HG02852 (cell line): ENCODE data around the gene SAP25.
"Not testable (repeated sequence)": the region's sequence is repeated elsewhere in the genome, so short reads cannot be mapped to it uniquely, and the experiment has no call there.

Source experiments
- ATAC-seq: cut with Tn5 transposase; IDR thresholded peaks from one replicate; pipeline ENCODE4 v1.9.1; 2021; ENCODE audit warnings: mild to moderate bottlenecking, moderate library complexity; ENCODE audit not compliant: unreplicated experiment

Gene SAP25

GRCh38 chr7:100538654-100539435, 34.9 kb downstream of the SAP25 start, which contains the start of gene AGFG2:
Gene AGFG2, plus strand, starts transcription at chr7:100539203. Its CDS starts 144 bp downstream, at chr7:100539347.
- peak; percentile 95 for ATAC-seq

GRCh38 chr7:100538348-100538653, 35.4 kb downstream of the SAP25 start:
- no peak for ATAC-seq

GRCh38 chr7:100536695-100537094, 37.0 kb downstream of the SAP25 start:
- not testable (repeated sequence) for ATAC-seq

- ATAC-seq, result not testable (repeated sequence)
Observed at GRCh38 chr7:100535982-100536381, 37.7 kb downstream of the SAP25 start.

- ATAC-seq, result no peak
Observed at GRCh38 chr7:100532165-100533022, 41.3 kb downstream of the SAP25 start.

GRCh38 chr7:100528108-100528866, 45.4 kb downstream of the SAP25 start:
- ATAC-seq, result not testable (repeated sequence)

GRCh38 chr7:100523192-100523591, 50.5 kb downstream of the SAP25 start:
- not testable (repeated sequence) for ATAC-seq
